ENCODE results near the gene HDAC4.

HDAC4 gene

GRCh38 chr2:239078128-239078924 is 322.5 kb downstream of the HDAC4 start:
- TF ChIP-seq POLR2AphosphoS5 (IDR thresholded peaks at IDR 0.05; ENCODE audit: low read depth) (no peak), REST (IDR thresholded peaks at IDR 0.05; ENCODE audit: insufficient replicate concordance, low read depth) (no peak), CTCF (IDR thresholded peaks at IDR 0.05; ENCODE audit: insufficient read depth, low read length) (no peak), SPI1 (IDR thresholded peaks at IDR 0.05; ENCODE audit: borderline replicate concordance, low read depth) (no peak), GABPA (IDR thresholded peaks at IDR 0.05; ENCODE audit: low read depth) (no peak)
- no peaks in the 10 kb centered on the region for H3K27me3 ChIP-seq (ENCODE audit: insufficient read depth, poor library complexity, severe bottlenecking)
- no peak overlapping the region for H3K27ac ChIP-seq (replicated peaks)
- no peak for DNase-seq (ENCODE audit: low read depth in 1 of 2, low spot score in 1 of 2)
- H3K4me3 ChIP-seq (replicated peaks; ENCODE audit: insufficient read depth, low read length) = no peak overlapping the region

GRCh38 chr2:239077260-239077659 is 323.6 kb downstream of the HDAC4 start:
- TF ChIP-seq CTCF (IDR thresholded peaks at IDR 0.05; ENCODE audit: insufficient read depth, low read length) (no peak), POLR2AphosphoS5 (IDR thresholded peaks at IDR 0.05; ENCODE audit: low read depth) (no peak), REST (IDR thresholded peaks at IDR 0.05; ENCODE audit: insufficient replicate concordance, low read depth) (no peak)
- Histone ChIP-seq H3K4me3 (replicated peaks; ENCODE audit: insufficient read depth, low read length) (no peak overlapping the region), H3K27ac (replicated peaks) (no peak overlapping the region), H3K27me3 (ENCODE audit: insufficient read depth, poor library complexity, severe bottlenecking) (no peaks in the 10 kb centered on the region)
- DNase-seq (ENCODE audit: low read depth in 1 of 2, low spot score in 1 of 2) = no peak

GRCh38 chr2:239075918-239076758 is 324.7 kb downstream of the HDAC4 start:
- DNase-seq (ENCODE audit: low read depth in 1 of 2, low spot score in 1 of 2) = no peak
- Histone ChIP-seq H3K27me3 (ENCODE audit: insufficient read depth, poor library complexity, severe bottlenecking) (no peaks in the 10 kb centered on the region), H3K4me3 (replicated peaks; ENCODE audit: insufficient read depth, low read length) (no peak overlapping the region), H3K27ac (replicated peaks) (no peak overlapping the region)
- TF ChIP-seq REST (IDR thresholded peaks at IDR 0.05; ENCODE audit: insufficient replicate concordance, low read depth) = no peak
- TF ChIP-seq POLR2AphosphoS5 (IDR thresholded peaks at IDR 0.05; ENCODE audit: low read depth) = no peak
- no peak for TF ChIP-seq GABPA (IDR thresholded peaks at IDR 0.05; ENCODE audit: low read depth)
- TF ChIP-seq SPI1 (IDR thresholded peaks at IDR 0.05; ENCODE audit: borderline replicate concordance, low read depth) = no peak
- TF ChIP-seq CTCF (IDR thresholded peaks at IDR 0.05; ENCODE audit: insufficient read depth, low read length) = no peak

Data from HL-60 (cell line).